ENCODE data around the gene CRYBG3.

- TF ChIP-seq POLR2AphosphoS5 (IDR thresholded peaks at IDR 0.05; ENCODE audit: low read depth, low read length) = no peak
- no peak for TF ChIP-seq TAF1 (IDR thresholded peaks at IDR 0.05; ENCODE audit: borderline replicate concordance, insufficient read depth, low read length)
- TF ChIP-seq REST (IDR thresholded peaks at IDR 0.05; ENCODE audit: insufficient read depth in 1 of 2, low read depth in 2 of 2, low read length in 2 of 2) = no peak
- no peak for TF ChIP-seq FOXP2 (optimal IDR thresholded peaks at IDR 0.05; ENCODE audit: borderline replicate concordance, extremely low read depth, extremely low read length, insufficient read depth)
Observed at GRCh38 chr3:97860364-97860763, 38.6 kb downstream of the CRYBG3 start.
